Measurements from ENCODE around the gene POLK.
"Not testable (repeated sequence)": the region's sequence is repeated elsewhere in the genome, so short reads cannot be mapped to it uniquely, and the experiment has no call there.

POLK gene

DNA sequence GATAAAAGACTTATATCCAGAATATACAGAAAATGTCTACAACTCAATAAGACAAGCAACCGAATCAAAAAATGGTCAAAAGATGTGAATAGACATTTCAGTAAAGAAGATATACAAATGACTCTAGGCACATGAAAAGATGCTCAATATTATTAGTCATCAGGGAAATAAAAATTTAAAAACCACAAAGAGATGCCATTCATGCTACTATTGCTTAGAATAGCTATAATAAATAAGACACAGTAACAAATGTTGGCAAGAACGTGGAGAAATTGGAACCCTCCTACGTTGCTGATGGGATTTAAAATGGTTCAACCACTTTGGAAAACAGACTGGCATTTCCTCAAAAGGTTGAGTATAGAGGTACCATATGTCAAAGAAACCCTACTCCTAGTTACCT, 39.8 kb downstream of the POLK start:
- Histone ChIP-seq H3K4me3 (ENCODE audit: low read length) (no peak overlapping the region), H3K27ac (ENCODE audit: low read length) (no peak overlapping the region), H3K4me1 (ENCODE audit: insufficient read depth, low read length) (no peaks in the 10 kb centered on the region), H3K36me3 (ENCODE audit: insufficient read depth, low read depth, low read length) (peaks cover 15% of the 10 kb centered on the region), H3K27me3 (ENCODE audit: insufficient read depth, low read length) (no peaks in the 10 kb centered on the region), H3K9ac (ENCODE audit: low read depth, low read length) (no peak overlapping the region), H3K9me3 (ENCODE audit: insufficient read depth, low read depth, low read length) (no peaks in the 10 kb centered on the region)

DNA sequence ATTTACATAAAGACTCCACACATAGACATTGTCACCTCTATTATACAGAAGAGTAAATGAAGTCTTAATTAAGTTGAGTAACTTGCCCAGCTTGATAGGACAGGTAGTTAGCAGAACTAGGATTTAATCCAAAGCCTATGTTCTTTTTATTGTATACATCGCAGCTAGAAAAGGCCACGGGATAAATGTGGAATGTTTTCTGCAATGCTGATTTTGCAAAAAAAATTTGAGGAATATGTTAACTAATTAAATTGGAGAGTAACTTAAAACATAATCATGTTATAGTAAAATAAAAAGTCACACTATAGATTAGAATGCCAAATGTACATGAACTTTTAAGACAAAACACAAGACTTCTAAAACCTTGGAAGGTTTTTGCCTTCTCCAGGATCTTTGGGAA, 41.1 kb downstream of the POLK start:
- peaks cover 15% of the 10 kb centered on the region for H3K36me3 ChIP-seq (ENCODE audit: insufficient read depth, low read depth, low read length)
- no peaks in the 10 kb centered on the region for H3K9me3 ChIP-seq (ENCODE audit: insufficient read depth, low read depth, low read length)
- no peaks in the 10 kb centered on the region for H3K4me1 ChIP-seq (ENCODE audit: insufficient read depth, low read length)

GRCh38 chr5:75553358-75553757, 41.7 kb downstream of the POLK start:
- H3K4me3 ChIP-seq (ENCODE audit: low read length) = no peak overlapping the region
- no peaks in the 10 kb centered on the region for H3K27me3 ChIP-seq (ENCODE audit: insufficient read depth, low read length)
- H3K4me1 ChIP-seq (ENCODE audit: insufficient read depth, low read length) = no peaks in the 10 kb centered on the region
- no peak overlapping the region for H3K9ac ChIP-seq (ENCODE audit: low read depth, low read length)
- H3K36me3 ChIP-seq (ENCODE audit: insufficient read depth, low read depth, low read length) = peaks cover 15% of the 10 kb centered on the region
- H3K27ac ChIP-seq (ENCODE audit: low read length) = no peak overlapping the region
- H3K9me3 ChIP-seq (ENCODE audit: insufficient read depth, low read depth, low read length) = no peaks in the 10 kb centered on the region

More for the DNA sequence above, 41.1 kb downstream of the POLK start:
- Histone ChIP-seq H3K27me3 (ENCODE audit: insufficient read depth, low read length) (no peaks in the 10 kb centered on the region), H3K4me3 (ENCODE audit: low read length) (no peak overlapping the region), H3K9ac (ENCODE audit: low read depth, low read length) (no peak overlapping the region), H3K27ac (ENCODE audit: low read length) (no peak overlapping the region)

GRCh38 chr5:75558221-75558620, 46.5 kb downstream of the POLK start:
- no peak overlapping the region for H3K27ac ChIP-seq (ENCODE audit: low read length)
- H3K9ac ChIP-seq (ENCODE audit: low read depth, low read length) = no peak overlapping the region
- H3K27me3 ChIP-seq (ENCODE audit: insufficient read depth, low read length) = no peaks in the 10 kb centered on the region
- H3K4me3 ChIP-seq (ENCODE audit: low read length) = no peak overlapping the region
- H3K36me3 ChIP-seq (ENCODE audit: insufficient read depth, low read depth, low read length) = 0 out of 2 replicates have a peak, but pooled peaks cover 8% of the 10 kb centered on the region
- H3K4me1 ChIP-seq (ENCODE audit: insufficient read depth, low read length) = no peaks in the 10 kb centered on the region
- peaks cover 2% of the 10 kb centered on the region; the same call in 1 of the 2 replicates for H3K9me3 ChIP-seq (ENCODE audit: insufficient read depth, low read depth, low read length)

DNA sequence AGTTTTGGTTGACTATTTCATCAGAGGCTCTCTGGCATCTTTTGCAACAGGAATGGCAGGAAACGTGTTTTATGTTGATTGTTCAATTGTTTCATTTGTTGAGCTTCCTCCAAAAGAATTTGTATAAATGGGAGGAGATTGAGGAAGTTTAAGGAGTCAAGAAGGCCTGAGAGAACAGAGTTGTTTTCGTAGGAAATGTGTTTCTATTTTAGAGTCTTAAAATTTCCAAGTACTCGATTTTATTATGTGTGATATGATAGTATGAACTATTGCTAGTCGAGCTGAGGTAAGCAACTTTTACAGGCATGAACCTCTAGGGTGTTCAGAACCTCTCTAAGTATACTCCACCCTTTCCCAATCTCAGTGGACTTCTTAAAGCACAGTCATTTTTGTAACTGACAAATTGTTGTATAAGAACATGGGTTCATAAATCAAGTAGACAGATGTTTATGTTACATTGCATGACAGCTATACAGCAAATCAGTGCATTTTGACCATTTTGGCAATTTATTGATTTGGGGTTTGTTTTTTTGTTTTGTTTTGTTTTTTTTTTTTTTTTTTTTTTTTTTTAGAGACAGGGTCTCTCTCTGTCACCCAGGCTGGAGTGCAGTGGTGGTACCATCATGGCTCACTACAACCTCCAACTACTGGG, 47.4 kb downstream of the POLK start:
- no peak overlapping the region for H3K27ac ChIP-seq (ENCODE audit: low read length)
- no peaks in the 10 kb centered on the region for H3K36me3 ChIP-seq (ENCODE audit: insufficient read depth, low read depth, low read length)

DNA sequence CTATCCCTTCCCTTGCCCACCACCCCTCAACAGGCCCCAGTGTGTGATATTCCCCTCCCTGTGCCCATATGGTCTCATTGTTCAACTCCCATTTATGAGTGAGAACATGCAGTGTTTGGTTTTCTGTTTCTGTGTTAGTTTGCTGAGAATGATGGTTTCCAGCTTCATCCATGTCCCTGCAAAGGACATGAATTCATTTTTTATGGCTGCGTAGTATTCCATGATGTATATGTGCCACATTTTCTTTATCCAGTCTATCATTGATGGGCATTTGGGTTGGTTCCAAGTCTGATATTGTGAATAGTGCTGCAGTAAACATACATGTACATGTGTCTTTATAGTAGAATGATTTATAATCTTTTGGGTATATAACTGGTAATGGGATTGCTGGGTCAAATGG, 49.0 kb downstream of the POLK start:
- H3K9ac ChIP-seq (ENCODE audit: low read depth, low read length); H3K4me1 ChIP-seq (ENCODE audit: insufficient read depth, low read length); H3K27ac ChIP-seq (ENCODE audit: low read length); H3K4me3 ChIP-seq (ENCODE audit: low read length); H3K27me3 ChIP-seq (ENCODE audit: insufficient read depth, low read length); H3K36me3 ChIP-seq (ENCODE audit: insufficient read depth, low read depth, low read length); H3K9me3 ChIP-seq (ENCODE audit: insufficient read depth, low read depth, low read length): not testable (repeated sequence)

More for the DNA sequence above, 47.4 kb downstream of the POLK start:
- Histone ChIP-seq H3K9ac (ENCODE audit: low read depth, low read length) (no peak overlapping the region), H3K4me3 (ENCODE audit: low read length) (no peak overlapping the region), H3K27me3 (ENCODE audit: insufficient read depth, low read length) (no peaks in the 10 kb centered on the region), H3K9me3 (ENCODE audit: insufficient read depth, low read depth, low read length) (peaks cover 4% of the 10 kb centered on the region; the same call in 1 of the 2 replicates), H3K4me1 (ENCODE audit: insufficient read depth, low read length) (no peaks in the 10 kb centered on the region)

- not testable (repeated sequence) for H3K4me1 ChIP-seq (ENCODE audit: insufficient read depth, low read length); H3K4me3 ChIP-seq (ENCODE audit: low read length); H3K9me3 ChIP-seq (ENCODE audit: insufficient read depth, low read depth, low read length); H3K27ac ChIP-seq (ENCODE audit: low read length); H3K27me3 ChIP-seq (ENCODE audit: insufficient read depth, low read length); H3K36me3 ChIP-seq (ENCODE audit: insufficient read depth, low read depth, low read length); H3K9ac ChIP-seq (ENCODE audit: low read depth, low read length)
Observed at GRCh38 chr5:75565991-75566709, 54.5 kb downstream of the POLK start.

DNA sequence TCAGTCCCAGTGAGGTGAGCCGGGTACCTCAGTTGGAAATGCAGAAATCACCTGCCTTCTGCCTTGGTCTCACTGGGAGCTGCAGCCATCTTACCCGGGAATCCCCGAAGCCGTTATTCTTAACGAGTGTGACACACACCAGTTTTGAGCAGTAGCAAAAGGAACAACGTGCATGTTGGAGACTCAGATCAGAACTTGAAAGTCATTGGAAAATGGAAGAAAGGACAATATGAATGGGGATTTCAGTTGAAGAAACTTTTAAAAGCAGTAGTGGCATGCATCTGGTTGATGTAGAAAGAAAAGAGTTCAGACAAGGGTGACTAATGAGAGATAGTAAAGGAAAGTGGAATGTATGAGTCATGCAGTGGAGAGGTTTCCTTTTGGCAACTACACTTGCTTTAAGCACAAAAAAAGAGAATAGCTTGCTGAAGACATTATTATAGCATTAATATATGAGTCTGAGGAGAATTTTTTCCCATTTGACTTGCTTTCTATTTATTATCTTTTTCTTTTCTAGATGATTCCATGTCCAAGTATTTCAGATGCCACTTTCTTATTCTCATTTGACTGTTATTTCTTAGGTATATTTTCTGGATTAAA, 55.1 kb downstream of the POLK start:
- 0 out of 2 replicates have a peak, but pooled peaks cover 5% of the 10 kb centered on the region for H3K4me1 ChIP-seq (ENCODE audit: insufficient read depth, low read length)
- H3K27me3 ChIP-seq (ENCODE audit: insufficient read depth, low read length) = no peaks in the 10 kb centered on the region
- no peak overlapping the region for H3K9ac ChIP-seq (ENCODE audit: low read depth, low read length)
- no peak overlapping the region for H3K4me3 ChIP-seq (ENCODE audit: low read length)
- no peaks in the 10 kb centered on the region for H3K36me3 ChIP-seq (ENCODE audit: insufficient read depth, low read depth, low read length)
- H3K9me3 ChIP-seq (ENCODE audit: insufficient read depth, low read depth, low read length) = peaks cover 4% of the 10 kb centered on the region; the same call in 1 of the 2 replicates
- H3K27ac ChIP-seq (ENCODE audit: low read length) = no peak overlapping the region

DNA sequence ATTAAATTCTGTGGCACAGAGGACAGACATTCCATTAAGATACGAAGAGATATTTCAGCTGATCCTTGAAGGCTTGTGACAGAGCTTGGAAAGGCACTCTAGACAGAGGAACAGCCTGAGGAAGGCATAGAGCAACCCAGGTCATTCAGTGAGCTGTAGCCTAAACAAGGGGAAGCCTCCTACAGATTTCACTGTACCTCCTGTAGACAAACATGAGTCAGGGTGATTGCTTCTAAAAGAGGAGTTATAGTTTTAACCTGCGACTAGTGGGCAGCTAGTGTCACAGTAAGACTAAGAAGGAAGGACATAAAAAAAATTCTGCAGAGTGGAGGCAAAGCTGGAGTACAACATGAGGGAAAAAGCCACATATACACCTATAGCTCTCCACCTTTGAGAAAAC, 56.0 kb downstream of the POLK start:
- H3K9me3 ChIP-seq (ENCODE audit: insufficient read depth, low read depth, low read length) = peaks cover 4% of the 10 kb centered on the region; the same call in 1 of the 2 replicates
- H3K9ac ChIP-seq (ENCODE audit: low read depth, low read length) = no peak overlapping the region
- 0 out of 2 replicates have a peak, but pooled peaks cover 5% of the 10 kb centered on the region for H3K4me1 ChIP-seq (ENCODE audit: insufficient read depth, low read length)
- H3K36me3 ChIP-seq (ENCODE audit: insufficient read depth, low read depth, low read length) = no peaks in the 10 kb centered on the region
- no peaks in the 10 kb centered on the region for H3K27me3 ChIP-seq (ENCODE audit: insufficient read depth, low read length)
- H3K27ac ChIP-seq (ENCODE audit: low read length) = no peak overlapping the region
- H3K4me3 ChIP-seq (ENCODE audit: low read length) = no peak overlapping the region

DNA sequence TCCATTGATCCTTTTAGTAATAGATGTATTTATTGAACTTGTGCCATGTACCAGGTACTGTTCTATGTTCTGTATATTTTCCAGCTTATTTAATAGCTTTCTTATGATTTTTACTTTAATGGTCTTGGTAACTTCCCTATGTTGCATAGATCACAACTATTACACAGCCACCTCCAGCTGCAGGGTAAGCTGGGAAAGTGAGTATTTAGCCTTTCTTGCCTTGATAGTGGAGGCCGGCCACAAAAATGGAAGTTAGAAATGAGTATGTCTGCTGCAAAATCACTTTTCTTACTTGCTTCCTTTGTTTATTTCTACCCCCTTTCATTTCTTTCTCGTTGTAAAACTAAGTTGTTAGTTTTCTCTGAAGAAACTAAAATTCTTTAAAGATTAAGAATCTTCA, 56.5 kb downstream of the POLK start:
- no peak overlapping the region for H3K9ac ChIP-seq (ENCODE audit: low read depth, low read length)
- H3K27ac ChIP-seq (ENCODE audit: low read length) = no peak overlapping the region
- H3K27me3 ChIP-seq (ENCODE audit: insufficient read depth, low read length) = no peaks in the 10 kb centered on the region

GRCh38 chr5:75571547-75571946, 59.9 kb downstream of the POLK start:
- H3K9ac ChIP-seq (ENCODE audit: low read depth, low read length) = no peak overlapping the region
- 0 out of 2 replicates have a peak, but pooled peaks cover 5% of the 10 kb centered on the region for H3K4me1 ChIP-seq (ENCODE audit: insufficient read depth, low read length)
- H3K4me3 ChIP-seq (ENCODE audit: low read length) = no peak overlapping the region
- H3K27ac ChIP-seq (ENCODE audit: low read length) = no peak overlapping the region
- no peaks in the 10 kb centered on the region; the same call in 1 of the 2 replicates for H3K36me3 ChIP-seq (ENCODE audit: insufficient read depth, low read depth, low read length)
- H3K27me3 ChIP-seq (ENCODE audit: insufficient read depth, low read length) = no peaks in the 10 kb centered on the region
- H3K9me3 ChIP-seq (ENCODE audit: insufficient read depth, low read depth, low read length) = no peaks in the 10 kb centered on the region

More for the DNA sequence above, 56.5 kb downstream of the POLK start:
- H3K4me1 ChIP-seq (ENCODE audit: insufficient read depth, low read length) = 0 out of 2 replicates have a peak, but pooled peaks cover 5% of the 10 kb centered on the region
- H3K9me3 ChIP-seq (ENCODE audit: insufficient read depth, low read depth, low read length) = peaks cover 2% of the 10 kb centered on the region; the same call in 1 of the 2 replicates
- no peak overlapping the region for H3K4me3 ChIP-seq (ENCODE audit: low read length)
- H3K36me3 ChIP-seq (ENCODE audit: insufficient read depth, low read depth, low read length) = no peaks in the 10 kb centered on the region
